RPMI7951 (cell line): ENCODE data around the gene EEIG2. TPM values are rescaled to one million over a fixed set of nuclear protein-coding genes. Genes with fewer than 3 reads are reported as not detected.

Source experiments
- DNase-seq: peaks from one replicate; pipeline ENCODE4 v3.0.0-alpha.2; 2012; ENCODE audit warnings: low read depth
- total RNA-seq: library from RNA; depleted of rRNA; stranded (reverse); fragments of >200 nt; shearing (Covaris generic); gene quantifications from 2 replicates; pipeline ENCODE4 v1.2.3, GENCODE V29; 2014; rRNA removed

Gene EEIG2
- total RNA-seq, 1 experiment from 2014 or later, result 47.8 TPM

DNA sequence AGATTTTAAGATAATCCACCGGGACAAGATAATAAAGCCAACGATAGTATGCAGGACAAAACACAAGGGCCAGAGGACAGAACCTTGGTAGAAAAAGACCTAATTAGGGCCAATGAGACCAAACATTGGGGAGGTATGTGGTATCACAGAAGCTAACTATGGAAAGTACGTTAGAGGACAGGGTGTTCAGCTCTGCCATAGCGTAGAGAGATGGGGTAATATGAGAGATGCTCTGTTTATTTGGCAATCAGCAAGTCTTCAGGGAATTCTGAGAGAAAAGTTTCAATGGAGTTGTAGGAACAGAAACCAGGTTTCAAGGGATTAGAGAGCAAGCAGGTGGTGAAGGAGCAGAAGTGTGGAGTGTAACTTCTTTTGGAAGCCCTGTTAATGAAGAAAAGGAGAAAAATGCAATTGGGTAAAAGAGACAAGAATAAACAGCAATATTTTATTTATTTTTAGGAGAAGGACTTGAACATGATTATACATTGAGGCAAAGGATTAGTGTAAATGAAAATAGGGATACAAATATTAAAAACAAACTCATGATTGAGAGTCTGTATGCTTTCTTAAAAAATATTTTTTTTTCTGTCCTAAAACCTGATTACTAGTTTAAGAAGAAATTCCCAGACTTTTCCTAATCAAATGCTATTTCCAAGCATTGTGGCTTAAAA is 24.0 kb downstream of the EEIG2 start:
- no peak for DNase-seq

DNA sequence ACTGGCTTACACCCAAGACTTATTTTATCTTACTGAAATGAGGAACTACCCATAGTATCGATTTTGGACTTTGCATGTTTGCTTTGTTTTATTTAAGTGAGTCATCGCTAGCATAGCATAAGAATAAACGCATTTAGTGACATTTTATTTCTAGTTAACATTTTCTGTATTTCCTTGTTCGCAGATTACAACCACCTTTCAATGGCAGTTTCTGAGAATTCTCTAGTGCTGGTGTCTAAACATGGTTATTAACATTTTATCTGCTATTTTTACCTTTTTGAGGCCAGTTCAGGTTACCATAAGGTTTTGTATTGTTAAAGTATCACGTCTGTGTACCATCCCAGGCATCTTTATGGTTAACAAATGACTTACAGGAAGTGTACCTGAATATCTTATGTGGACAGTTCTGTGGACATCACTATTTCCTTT is 24.5 kb downstream of the EEIG2 start:
- DNase-seq, result no peak

DNA sequence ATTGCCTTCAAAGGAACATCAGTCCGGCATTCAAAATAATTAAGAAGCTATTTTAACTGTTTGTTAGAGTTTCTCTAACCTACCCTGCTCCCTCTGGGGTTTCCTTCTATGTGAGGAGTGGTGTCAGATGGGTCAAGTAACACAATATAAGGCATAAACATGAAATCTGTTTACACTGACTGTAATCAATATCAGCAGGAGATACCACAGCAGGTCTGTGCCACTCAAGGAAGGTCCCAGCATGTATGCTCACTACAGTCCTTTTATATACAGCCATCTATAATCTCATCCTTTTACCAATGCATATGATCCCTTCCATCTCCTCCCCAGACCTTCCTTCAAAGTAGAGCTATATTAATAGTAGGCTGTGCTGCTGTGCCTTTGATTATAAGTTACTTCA is 25.4 kb downstream of the EEIG2 start:
- no peak for DNase-seq

DNA sequence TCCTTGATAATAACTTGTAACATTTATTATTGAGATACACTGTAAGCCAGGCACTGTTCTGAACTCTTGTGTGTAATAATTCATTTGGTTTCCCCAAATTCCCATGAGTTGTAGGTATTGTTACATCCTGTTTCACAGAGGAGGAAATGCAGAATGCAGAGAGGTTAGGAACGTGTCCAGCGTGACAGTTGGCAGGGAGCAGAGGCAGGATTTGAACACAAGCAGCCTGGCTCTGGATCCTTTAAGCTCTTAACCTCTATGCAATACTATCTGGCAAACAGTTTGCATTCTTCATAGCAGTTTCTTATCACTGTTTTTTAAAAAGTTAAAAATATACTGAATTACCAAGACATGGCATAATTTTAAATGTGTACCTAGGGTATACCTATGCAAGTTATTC is 30.5 kb downstream of the EEIG2 start:
- DNase-seq, result peak; percentile 52

DNA sequence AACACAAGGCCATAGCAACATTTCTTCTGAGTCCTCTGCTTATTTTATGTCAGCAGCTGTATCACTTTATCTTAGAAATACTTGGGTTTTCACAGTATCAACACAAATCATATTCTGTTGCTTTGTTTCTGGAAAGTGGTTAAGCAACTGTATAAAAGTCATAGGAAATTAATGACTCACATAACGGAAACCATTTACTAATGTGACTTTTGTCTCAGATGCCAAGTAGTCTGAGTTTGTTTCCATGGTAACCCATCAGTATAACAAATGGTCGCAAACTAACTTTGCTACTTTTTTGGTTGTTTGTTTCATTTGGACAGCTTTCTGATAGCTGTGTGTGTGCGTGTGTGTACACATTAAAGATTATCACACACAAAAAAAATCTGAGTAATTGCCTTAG is 31.1 kb downstream of the EEIG2 start:
- DNase-seq, result peak; percentile 94

DNA sequence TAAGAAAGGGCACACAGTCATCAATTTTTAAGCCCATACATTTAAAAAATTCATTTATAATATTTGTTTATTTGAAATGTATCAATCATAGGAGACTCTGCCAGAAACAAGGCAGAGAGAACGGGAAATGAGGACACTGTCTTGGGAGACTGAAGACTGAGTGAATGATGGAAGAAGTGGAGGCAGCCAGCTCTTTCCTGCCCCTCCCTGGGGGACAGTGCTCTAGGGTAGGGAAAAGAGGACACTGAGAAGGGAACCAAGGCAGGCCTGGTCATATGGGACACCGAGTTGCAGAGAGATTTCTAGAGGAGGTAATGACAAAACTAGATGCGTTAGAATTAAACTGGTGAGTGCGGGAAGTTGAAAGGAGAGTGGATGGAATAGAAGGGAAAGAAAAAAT is 31.6 kb downstream of the EEIG2 start:
- no peak for DNase-seq

DNA sequence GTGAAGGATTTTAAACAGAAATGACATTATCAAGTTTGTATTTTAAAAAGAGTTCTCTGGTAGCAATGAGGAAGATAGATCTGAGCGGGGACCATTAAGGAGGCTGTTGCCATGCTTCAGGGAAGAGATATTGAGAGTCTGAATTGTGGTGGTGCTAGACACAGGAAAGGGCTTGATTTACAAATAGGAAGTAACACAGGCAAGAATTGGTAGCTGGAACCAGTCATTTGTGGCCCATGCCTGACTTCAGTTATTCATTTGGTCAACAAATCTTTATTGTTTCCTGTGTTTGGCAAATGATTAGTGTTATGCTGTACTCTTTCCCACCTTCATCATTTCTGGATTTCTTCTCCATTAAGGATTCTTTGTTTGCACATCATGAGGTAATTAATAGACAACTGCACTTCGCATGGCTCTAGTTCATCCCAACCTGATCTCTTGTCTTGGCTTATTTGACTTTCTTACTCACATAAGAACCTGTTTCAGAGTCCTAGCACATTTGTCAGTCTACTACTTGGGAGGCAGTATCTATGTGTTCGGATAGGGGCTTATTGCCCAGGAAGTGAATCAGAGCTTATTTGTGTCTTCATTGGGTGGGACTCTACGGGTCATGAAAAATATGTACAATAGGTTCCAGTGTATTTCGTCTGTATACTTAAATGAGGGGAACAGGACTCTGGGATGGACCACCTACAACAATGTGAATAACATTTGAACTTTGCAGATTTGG is 32.3 kb downstream of the EEIG2 start:
- no peak for DNase-seq

DNA sequence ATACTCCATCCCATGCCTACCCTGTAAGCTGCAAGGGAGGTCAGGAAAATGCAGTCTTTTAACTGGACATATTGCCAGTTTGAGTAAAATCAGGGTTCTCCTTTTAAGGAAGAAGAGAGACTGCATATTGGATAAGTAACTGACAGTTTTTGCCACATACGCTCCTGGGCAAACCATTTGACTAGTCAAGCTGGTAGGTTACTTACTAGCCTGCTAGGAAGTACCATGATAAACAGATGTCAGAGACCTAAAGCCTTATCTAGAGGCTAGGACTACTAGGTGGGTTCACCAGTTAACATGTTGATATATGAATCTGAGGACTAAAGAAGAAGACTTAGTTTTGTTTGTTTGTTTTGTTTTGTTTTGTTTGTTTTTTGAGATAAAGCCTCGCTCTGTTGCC is 33.5 kb downstream of the EEIG2 start:
- no peak for DNase-seq

DNA sequence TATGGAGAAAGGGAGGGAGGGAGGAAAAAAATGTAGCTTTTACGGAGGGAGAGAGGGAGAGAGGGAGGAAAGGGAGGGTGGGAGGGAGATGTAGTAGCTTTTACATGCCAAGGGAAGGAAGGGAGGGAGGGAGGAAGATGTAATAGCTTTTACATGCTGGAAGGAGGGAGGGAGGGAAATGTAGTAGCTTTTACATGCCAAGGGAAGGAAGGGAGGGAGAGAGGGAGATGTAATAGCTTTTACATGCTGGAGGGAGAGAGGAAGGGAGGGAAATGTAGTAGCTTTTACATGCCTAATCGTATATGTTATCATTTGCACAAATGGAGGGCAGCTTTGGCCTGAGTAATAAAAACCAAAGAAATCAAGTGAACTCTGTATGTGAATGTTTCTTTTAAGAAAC is 35.6 kb downstream of the EEIG2 start:
- peak; percentile 29 for DNase-seq

DNA sequence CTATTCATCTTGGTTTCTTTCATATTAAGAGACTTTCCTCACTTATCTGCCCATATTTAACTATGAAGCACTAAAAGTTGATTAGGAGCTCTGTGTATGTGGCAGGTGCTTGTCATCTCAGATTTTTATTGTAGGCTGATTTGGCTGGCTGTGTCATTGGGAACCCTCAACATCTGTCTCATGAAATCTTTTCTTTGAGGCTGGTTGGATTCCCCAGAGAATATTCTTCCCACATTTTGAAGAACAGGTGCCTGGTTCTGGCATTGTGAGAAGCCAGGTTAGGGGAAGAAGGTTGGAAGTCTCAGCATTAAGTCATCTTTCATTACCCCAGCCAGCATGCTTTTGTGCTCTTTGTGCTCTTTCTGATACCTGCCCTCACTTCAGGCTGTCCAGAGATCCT is 37.1 kb downstream of the EEIG2 start:
- DNase-seq, result no peak

DNA sequence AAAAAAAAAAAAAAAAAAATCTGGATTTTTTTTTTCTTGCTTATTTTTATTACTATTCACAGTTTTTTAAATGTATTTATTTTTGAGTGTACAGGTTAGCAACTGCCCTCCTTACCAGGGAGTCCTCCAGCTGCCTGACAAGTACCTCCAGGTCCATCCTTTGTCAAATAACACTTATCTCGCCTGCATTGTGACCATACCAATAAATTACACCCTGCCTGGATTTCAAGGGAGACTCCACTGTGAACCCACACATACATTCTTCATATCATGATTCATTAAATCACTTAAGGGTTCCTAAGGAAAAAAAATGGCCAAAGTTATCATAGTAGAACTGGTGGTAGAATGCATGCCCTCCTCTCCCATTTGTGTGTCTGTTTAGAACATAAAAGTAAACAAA is 38.4 kb downstream of the EEIG2 start:
- DNase-seq, result no peak

DNA sequence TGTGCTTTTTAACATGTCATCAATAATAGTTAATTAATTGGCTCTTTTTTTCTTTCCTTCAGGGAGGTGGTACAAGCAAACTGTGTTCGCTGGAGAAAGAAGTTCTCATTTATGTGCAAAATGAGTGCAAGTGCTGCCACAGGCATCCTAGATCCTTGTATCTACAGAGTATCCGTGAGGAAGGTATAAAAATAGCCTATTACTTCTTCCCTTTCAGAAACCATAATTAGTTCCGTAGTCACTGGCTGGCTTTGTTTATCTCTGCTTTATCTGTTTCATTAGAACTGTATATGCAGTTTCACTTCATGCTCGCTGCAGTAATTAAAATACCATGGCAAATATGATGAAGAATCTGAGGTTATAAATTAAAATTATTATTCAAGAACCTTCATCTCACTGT is 40.6 kb downstream of the EEIG2 start:
- DNase-seq, result peak; percentile 39

DNA sequence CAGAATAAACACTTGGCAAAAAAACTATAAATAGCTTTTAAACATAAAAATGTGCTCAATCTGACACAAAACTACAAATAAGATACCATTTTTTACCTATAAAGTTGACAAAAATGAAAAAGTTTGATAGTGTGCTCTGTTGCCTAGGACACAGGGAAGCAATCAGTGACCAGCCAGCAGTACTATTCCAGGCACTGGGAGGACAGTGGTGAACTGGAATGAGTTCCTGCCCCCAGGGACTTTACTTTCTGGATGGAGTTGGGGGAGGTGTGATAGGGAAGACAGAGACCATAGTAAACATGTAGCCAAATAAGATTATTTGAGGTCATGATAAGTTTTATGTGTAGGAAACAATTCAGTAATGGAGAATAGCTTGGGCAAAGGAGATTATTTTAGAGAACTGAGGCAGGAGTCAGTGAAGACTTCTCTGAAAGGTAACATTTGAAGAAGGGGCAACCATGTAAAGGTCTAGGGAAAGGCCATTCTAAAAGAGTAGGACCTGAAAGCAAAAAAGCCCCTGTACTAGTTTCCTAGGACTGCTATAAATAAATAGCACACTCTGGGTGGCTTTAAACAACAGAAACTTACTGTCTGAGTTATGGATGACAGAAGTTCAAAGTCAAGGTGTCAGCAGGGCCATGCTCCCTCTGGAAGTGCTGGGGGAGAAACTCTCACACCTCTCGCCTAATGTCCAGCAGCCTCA is 42.0 kb downstream of the EEIG2 start:
- DNase-seq, result peak; percentile 72

DNA sequence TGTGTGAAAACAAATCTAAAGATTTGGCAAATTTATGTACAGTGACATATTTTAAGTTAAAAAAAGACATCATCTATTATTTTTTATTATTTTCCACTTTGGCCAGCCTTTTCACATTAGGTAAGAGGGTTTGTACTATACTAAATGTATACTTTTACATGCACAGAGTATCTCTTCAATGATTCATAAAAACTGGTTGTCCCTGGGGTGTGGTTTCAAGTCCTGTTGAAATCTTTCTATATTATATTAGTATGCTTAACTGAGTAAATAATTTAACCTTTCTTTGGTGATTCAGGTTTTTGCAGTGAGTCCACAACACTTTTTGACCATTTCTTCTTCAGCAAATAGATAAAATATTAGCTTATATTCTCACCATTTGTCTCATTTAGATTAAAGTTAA is 45.7 kb downstream of the EEIG2 start:
- no peak for DNase-seq

DNA sequence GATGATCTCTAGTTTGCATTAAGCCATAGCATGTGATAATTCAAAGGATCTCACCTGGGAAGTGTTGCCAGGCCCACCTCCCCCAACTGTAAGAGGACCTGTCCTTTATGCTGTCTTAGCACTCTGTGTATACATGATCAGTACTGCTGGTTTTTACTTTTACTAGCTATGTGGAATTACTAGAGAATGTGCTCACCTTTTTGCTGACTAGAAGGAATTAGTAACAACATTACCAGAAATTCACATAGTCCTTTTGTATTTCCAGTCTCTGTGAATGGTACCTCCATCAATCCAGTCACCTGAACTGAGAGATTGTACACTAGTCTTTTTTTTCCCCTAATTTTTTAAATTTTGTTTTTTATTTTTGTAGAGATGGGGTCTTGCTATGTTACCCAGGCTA is 46.6 kb downstream of the EEIG2 start:
- DNase-seq, result no peak

DNA sequence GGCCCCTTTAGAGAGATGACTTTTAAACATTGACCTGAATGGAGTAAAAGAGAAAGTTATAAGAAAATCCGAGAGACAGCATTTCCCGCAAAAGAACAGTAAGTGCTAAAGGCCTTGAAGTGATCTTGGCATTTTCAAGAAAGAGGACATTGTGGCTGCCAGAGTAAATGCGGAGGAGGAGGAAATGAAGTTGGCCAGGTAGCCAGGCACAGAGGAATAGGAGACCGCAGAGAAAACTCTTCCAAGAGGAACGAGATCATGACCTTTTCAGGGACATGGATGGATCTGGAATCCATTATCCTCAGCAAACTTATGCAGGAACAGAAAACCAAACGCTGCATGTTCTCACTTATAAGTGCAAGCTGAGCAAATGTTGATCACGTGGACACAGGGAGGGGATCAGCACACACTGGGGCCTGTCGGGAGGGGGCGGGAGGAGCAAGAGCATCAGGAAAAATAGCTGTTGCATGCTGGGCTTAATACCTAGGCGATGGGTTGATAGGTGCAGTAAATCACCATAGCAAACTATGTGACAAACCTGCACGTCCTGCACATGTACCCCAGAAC is 49.7 kb downstream of the EEIG2 start:
- no peak for DNase-seq

Other genes with a start within 250 kb of the EEIG2 start
- gene NBPF6, start 109.8 kb upstream of the EEIG2 start, total RNA-seq, result 2.5 TPM in 2 replicates
- gene HENMT1, start 101.0 kb downstream of the EEIG2 start, total RNA-seq, result 13.7 and 16.7 TPM in 2 replicates
- gene PRPF38B, start 132.2 kb downstream of the EEIG2 start, total RNA-seq, result 13.7 and 16.0 TPM in 2 replicates
- 0.12 TPM in 1 of 2 replicates, not detected in the other for gene FNDC7, start 152.8 kb downstream of the EEIG2 start, total RNA-seq
- 69.2 and 76.8 TPM in 2 replicates for gene STXBP3, start 186.6 kb downstream of the EEIG2 start, total RNA-seq